Activated CD8-positive, alpha-beta T cell treated with anti-CD3 and anti-CD28 coated beads for 36 hours (primary cell): ENCODE measurements around the gene RNF169. TPM values are rescaled to one million over a fixed set of nuclear protein-coding genes. Genes with fewer than 3 reads are reported as not detected.
"Not testable (repeated sequence)": the region's sequence is repeated elsewhere in the genome, so short reads cannot be mapped to it uniquely, and the experiment has no call there.

Experiments used
- ATAC-seq: fragments of 200-7000 bp; cut with Tn5 transposase; one replicate; pipeline ENCODE4 v1.10.0; 2021; ENCODE audit warnings: mild to moderate bottlenecking, moderate library complexity
- CTCF ChIA-PET: fragments of 350-600 bp; sonication (Branson Sonifier 250); formaldehyde crosslinking; loops from one replicate; lab custom pipeline; 2021; ENCODE audit warnings: antibody characterized with exemption; lab: Charles Lee
- POLR2A ChIA-PET: fragments of 350-600 bp; sonication (Branson Sonifier 250); formaldehyde crosslinking; loops from one replicate; lab custom pipeline; 2021; ENCODE audit warnings: antibody characterized with exemption; lab: Charles Lee
- DNase-seq: peaks from one replicate; pipeline ENCODE4 v3.0.0-alpha.2; 2020
- H3K27ac Mint-ChIP-seq: one replicate; pipeline ENCODE4 v1.8.0; 2021; ENCODE audit warnings: mild to moderate bottlenecking, mixed read lengths
- H3K27me3 Mint-ChIP-seq: one replicate; pipeline ENCODE4 v1.8.0; 2021; ENCODE audit warnings: mixed read lengths
- H3K36me3 Mint-ChIP-seq: one replicate; pipeline ENCODE4 v1.8.0; 2021; ENCODE audit warnings: low read depth, mixed read lengths
- H3K4me1 Mint-ChIP-seq: one replicate; pipeline ENCODE4 v1.8.0; 2021; ENCODE audit warnings: low read depth, mixed read lengths
- H3K4me3 Mint-ChIP-seq: one replicate; pipeline ENCODE4 v1.8.0; 2021; ENCODE audit warnings: mild to moderate bottlenecking, moderate library complexity, mixed read lengths
- H3K9me3 Mint-ChIP-seq: one replicate; pipeline ENCODE4 v1.8.0; 2021; ENCODE audit warnings: mixed read lengths
- intact Hi-C: fragments of 100-400 bp; cut with micrococcal nuclease; formaldehyde crosslinking; loops from one replicate; pipeline ENCODE4 v1.10.0; 2022
- total RNA-seq, 2 experiments: library from RNA; stranded (reverse); gene quantifications; one replicate each; pipeline ENCODE4 v1.2.3, GENCODE V29; 2021
- TF ChIP-seq, protein P1 (sequence below): fragments of 200-600 bp; IDR thresholded peaks from one replicate; pipeline ENCODE4 v1.8.0; 2022; ENCODE audit warnings: antibody characterized with exemption, mild to moderate bottlenecking

Gene RNF169
- total RNA-seq, 2 experiments from 2014 or later = 13.9 to 14.2 TPM

DNA sequence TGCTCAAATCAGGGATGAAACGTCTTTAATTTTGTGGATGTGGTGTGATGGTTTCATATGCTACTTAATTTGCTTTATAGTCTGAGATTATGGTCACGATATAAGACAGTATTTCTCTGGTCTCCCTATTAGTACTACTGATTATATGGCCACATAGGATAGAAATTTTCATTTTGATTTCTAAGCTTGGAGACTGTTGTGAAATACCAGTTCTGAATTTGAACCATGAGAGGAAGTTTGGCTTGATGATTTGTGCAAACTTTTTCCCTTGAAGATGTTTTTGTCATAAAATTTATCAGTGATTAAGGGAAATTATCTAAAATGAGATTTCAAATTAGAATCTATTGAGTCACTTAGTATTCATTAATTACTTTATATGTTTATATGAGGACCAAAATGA is 2.7 kb downstream of the RNF169 start:
- ChIA-PET CTCF (interaction anchor here (0.7 to 1.0 kb wide), 2 partner anchors 12 to 25 kb away, joined by 3 to 6 read pairs; no protein-coding TSS in a partner anchor), POLR2A (no interaction called here)
- Mint-ChIP-seq H3K27me3 (no peaks in the 10 kb centered on the region), H3K4me1 (peaks cover 48% of the 10 kb centered on the region), H3K36me3 (peaks cover 10% of the 10 kb centered on the region), H3K4me3 (no peak overlapping the region), H3K27ac (no peak overlapping the region), H3K9me3 (no peaks in the 10 kb centered on the region)
- DNase-seq (no peak), ATAC-seq (no peak)
- TF ChIP-seq, protein P1, sequence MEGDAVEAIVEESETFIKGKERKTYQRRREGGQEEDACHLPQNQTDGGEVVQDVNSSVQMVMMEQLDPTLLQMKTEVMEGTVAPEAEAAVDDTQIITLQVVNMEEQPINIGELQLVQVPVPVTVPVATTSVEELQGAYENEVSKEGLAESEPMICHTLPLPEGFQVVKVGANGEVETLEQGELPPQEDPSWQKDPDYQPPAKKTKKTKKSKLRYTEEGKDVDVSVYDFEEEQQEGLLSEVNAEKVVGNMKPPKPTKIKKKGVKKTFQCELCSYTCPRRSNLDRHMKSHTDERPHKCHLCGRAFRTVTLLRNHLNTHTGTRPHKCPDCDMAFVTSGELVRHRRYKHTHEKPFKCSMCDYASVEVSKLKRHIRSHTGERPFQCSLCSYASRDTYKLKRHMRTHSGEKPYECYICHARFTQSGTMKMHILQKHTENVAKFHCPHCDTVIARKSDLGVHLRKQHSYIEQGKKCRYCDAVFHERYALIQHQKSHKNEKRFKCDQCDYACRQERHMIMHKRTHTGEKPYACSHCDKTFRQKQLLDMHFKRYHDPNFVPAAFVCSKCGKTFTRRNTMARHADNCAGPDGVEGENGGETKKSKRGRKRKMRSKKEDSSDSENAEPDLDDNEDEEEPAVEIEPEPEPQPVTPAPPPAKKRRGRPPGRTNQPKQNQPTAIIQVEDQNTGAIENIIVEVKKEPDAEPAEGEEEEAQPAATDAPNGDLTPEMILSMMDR = no peak
- intact Hi-C loops = no loop called here

GRCh38 chr11:74754507-74755252 is 6.0 kb downstream of the RNF169 start:
- H3K36me3 Mint-ChIP-seq = peaks cover 11% of the 10 kb centered on the region
- DNase-seq (peak; percentile 9), ATAC-seq (peak; percentile 13)
- ChIA-PET CTCF (interaction anchor here (0.7 to 1.5 kb wide), 3 partner anchors 15 to 487 kb away, joined by 3 read pairs; no protein-coding TSS in a partner anchor), POLR2A (no interaction called here)
- no peak overlapping the region for H3K4me3 Mint-ChIP-seq
- H3K4me1 Mint-ChIP-seq = peaks cover 34% of the 10 kb centered on the region
- peak overlapping the region; percentile 34 for H3K27ac Mint-ChIP-seq
- peaks cover 4% of the 10 kb centered on the region for H3K9me3 Mint-ChIP-seq
- intact Hi-C loops = no loop called here
- H3K27me3 Mint-ChIP-seq = no peaks in the 10 kb centered on the region
- TF ChIP-seq, protein P1 = no peak

DNA sequence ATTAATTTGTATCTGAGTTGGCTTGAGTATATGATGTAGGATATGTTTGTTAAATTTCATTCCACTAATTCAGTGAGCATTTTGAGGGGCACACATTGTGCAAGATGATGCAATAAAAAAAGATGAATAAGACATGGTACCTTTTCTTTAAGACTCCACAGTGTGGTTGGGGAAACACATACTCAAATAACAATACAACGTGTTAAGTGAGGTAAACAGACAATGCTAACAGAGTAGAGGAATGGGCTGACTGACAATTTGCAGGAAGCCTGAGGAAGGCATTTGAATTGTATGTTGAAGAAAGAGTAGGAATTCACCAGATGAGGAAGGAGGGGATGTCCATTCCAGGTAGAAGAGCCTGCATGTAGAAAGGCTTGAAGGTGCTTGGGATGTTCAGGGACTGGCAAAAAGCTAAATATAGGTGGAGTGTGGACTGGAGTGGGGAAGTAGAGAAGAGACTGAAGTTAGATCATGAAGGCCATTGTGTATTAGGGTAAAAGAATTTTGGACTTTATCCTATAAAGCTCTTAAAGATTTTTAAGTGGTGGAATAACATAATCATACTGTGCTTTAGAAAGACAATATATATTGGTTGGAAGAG is 6.8 kb downstream of the RNF169 start:
- CTCF ChIA-PET = interaction anchor here (0.7 to 1.1 kb wide), 2 partner anchors 16 to 29 kb away, joined by 3 read pairs; no protein-coding TSS in a partner anchor
- H3K4me1 Mint-ChIP-seq = peaks cover 30% of the 10 kb centered on the region
- POLR2A ChIA-PET = no interaction called here
- peaks cover 11% of the 10 kb centered on the region for H3K36me3 Mint-ChIP-seq
- ATAC-seq (peak; percentile 39), DNase-seq (no peak)
- peak overlapping the region; percentile 2 for H3K27ac Mint-ChIP-seq
- peaks cover 4% of the 10 kb centered on the region for H3K9me3 Mint-ChIP-seq
- TF ChIP-seq, protein P1 = no peak
- no peak overlapping the region for H3K4me3 Mint-ChIP-seq
- H3K27me3 Mint-ChIP-seq = no peaks in the 10 kb centered on the region
- intact Hi-C loops = no loop called here

GRCh38 chr11:74756571-74756970 is 7.9 kb downstream of the RNF169 start:
- ChIA-PET POLR2A (no interaction called here), CTCF (interaction anchor here (1.1 kb wide), 1 partner anchor 30 kb away, joined by 3 read pairs; no protein-coding TSS in a partner anchor)
- intact Hi-C loops = no loop called here
- H3K27ac Mint-ChIP-seq = no peak overlapping the region
- H3K9me3 Mint-ChIP-seq = peaks cover 4% of the 10 kb centered on the region
- DNase-seq (no peak), ATAC-seq (no peak)
- peaks cover 23% of the 10 kb centered on the region for H3K4me1 Mint-ChIP-seq
- TF ChIP-seq, protein P1 = no peak
- H3K4me3 Mint-ChIP-seq = no peak overlapping the region
- H3K27me3 Mint-ChIP-seq = no peaks in the 10 kb centered on the region
- H3K36me3 Mint-ChIP-seq = peaks cover 6% of the 10 kb centered on the region

DNA sequence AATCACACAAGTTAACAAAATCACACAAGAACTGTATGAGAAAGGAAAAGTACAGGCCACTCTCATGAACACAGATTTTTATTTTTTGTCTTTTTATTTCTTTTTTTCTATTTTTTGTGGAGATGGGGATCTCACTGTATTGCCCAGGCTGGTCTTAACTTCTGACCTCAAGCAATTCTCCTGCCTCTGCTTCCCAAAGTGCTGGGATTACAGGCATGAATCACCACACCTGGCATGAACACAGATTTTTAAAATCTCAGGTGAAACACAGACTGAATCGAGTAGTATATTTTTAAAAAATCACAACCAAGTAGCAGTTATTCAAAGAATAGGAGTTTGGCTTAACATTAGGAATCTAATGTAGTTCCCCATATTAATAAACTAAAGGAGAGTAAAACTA is 18.3 kb downstream of the RNF169 start:
- ChIA-PET CTCF (interaction anchor here (1.6 kb wide), 1 partner anchor 27 kb away, joined by 3 read pairs; no protein-coding TSS in a partner anchor), POLR2A (no interaction called here)
- Mint-ChIP-seq H3K4me3 (no peak overlapping the region), H3K27me3 (no peaks in the 10 kb centered on the region), H3K36me3 (peaks cover 16% of the 10 kb centered on the region), H3K27ac (no peak overlapping the region), H3K4me1 (peaks cover 40% of the 10 kb centered on the region), H3K9me3 (peaks cover 2% of the 10 kb centered on the region)
- ATAC-seq (no peak), DNase-seq (no peak)
- intact Hi-C loops = no loop called here
- TF ChIP-seq, protein P1 = no peak

DNA sequence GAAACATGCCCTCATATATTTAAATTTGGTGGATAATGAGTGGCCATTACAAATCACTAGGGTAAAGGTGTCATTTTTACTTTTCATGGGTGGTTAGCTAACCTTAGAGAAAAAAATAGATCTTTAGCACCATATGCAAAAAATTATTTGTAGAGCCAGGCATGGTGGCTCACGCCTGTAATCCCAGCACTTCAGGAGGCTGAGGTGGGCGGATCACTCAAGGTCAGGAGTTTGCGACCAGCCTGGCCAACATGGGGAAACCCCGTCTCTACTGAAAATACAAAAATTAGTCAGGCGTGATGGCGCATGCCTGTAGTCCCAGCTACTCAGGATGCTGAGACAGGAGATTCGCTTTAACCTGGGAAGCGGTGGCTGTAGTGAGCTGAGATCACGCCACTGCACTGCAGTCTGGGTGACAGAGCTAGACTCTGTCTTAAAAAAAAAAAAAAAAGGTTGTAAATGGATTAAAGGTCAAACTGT is 19.6 kb downstream of the RNF169 start:
- POLR2A ChIA-PET = interaction anchor here (0.8 kb wide), 1 partner anchor 23 kb away, joined by 3 read pairs; no protein-coding TSS in a partner anchor
- H3K9me3 Mint-ChIP-seq = not testable (repeated sequence)
- DNase-seq = peak; percentile 82

More for the DNA sequence above, 19.6 kb downstream of the RNF169 start:
- CTCF ChIA-PET = interaction anchor here (1.4 to 1.6 kb wide), 2 partner anchors 18 to 29 kb away, joined by 3 to 5 read pairs; no protein-coding TSS in a partner anchor
- Mint-ChIP-seq H3K27ac (peak overlapping the region; percentile 61), H3K4me1 (peaks cover 33% of the 10 kb centered on the region)
- intact Hi-C loops, H3K27me3 Mint-ChIP-seq, H3K36me3 Mint-ChIP-seq, H3K4me3 Mint-ChIP-seq: not testable (repeated sequence)
- ATAC-seq = peak; percentile 92
